ENCODE data around the gene VDAC2.
"Not testable (repeated sequence)": the region's sequence is repeated elsewhere in the genome, so short reads cannot be mapped to it uniquely, and the experiment has no call there.

- not testable (repeated sequence) for TF ChIP-seq CTCF, POLR2A (IDR thresholded peaks at IDR 0.05)
These were observed 10.6 kb upstream of the VDAC2 start for GRCh38 chr10:75199949-75200348.
